Measurements from ENCODE around the gene FAR2. TPM values are rescaled to one million over a fixed set of nuclear protein-coding genes. Genes with fewer than 3 reads are reported as not detected.
"Not testable (repeated sequence)": the region's sequence is repeated elsewhere in the genome, so short reads cannot be mapped to it uniquely, and the experiment has no call there.

FAR2 gene
- total and polyA plus RNA-seq, 5 experiments from 2014 or later: 0.26 to 0.93 (median 0.60) TPM; not detected in 1

DNA sequence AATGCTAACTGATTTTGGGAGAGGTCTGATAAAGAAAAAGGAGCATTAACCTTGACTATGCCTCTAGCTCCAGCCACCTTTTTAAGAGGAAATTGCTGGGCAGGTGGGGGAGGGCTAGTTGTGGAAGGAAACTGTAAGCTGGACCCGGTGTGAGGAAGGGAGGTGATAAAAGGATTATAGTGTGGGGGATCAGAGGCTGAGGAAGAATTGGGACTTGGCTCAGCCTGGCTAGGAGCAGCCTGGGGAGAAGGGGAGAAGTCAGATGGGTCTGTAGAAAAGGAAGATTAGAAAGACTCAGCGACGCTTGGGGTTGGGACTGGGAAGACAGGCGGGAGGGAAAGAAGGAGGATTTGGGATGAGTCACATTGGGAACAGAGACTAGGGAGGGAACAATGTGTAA, 10.2 kb upstream of the FAR2 start:
- POLR2A ChIA-PET, H3K4me3 Mint-ChIP-seq, DNase-seq, H3K4me1 Mint-ChIP-seq, H3K36me3 Mint-ChIP-seq, ATAC-seq: not testable (repeated sequence)
- Mint-ChIP-seq H3K9me3 (peaks cover 0 to 23% (median 3%) of the 10 kb centered on the region in 9 donors), H3K27ac (peak overlapping the region in 1 of 10 donors; percentile 33), H3K27me3 (peaks cover 0 to 12% (median 3%) of the 10 kb centered on the region in 5 donors)

DNA sequence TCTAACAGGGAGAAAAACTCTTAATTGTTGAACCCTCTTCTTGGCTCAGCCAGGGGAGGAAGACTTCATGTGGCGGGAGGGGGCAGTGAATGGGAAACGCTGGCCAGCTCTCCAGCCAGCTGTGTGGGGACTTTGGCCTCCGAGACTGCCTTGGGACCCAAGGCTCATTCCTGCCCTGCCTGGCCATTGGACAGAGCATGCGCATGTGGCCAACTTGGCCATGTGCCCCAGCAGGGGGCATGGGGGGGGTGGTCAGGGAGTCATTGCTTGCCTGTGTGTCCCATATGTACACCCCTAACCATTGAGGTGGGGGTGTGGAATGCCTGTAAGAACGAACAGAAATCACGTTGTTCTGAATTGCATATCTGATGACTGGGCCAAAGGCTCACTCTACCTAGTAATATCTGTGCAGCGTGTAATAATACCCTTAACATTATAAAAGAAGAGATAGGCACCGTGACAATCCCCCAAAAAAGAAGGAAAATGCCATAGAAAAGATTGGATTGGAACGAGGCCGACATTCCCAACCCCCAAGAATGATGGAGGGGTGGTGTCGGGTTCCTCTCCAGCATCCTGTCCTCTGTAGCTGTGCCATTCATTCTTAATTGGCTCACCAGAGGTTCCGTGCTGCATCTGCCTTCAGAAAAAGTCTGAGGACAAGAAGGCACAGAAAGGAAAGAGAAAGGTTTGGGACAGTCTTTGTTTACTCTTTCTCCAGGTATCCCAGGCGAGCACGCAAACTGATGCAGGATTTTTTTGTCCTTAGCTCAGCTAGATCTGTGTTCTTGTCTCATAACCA, 3.5 kb upstream of the FAR2 start:
- POLR2A ChIA-PET: no interaction called here
- Mint-ChIP-seq H3K27me3 (peaks cover 2 to 29% (median 10%) of the 10 kb centered on the region in 5 donors), H3K36me3 (peaks cover 0 to 2% (median 0%) of the 10 kb centered on the region in 3 donors), H3K9me3 (peaks cover 0 to 16% (median 0%) of the 10 kb centered on the region in 9 donors), H3K27ac (no peak overlapping the region), H3K4me1 (peaks cover 7 to 18% (median 12%) of the 10 kb centered on the region in 4 donors), H3K4me3 (no peak overlapping the region)
- ATAC-seq (no peak), DNase-seq (no peak)

DNA sequence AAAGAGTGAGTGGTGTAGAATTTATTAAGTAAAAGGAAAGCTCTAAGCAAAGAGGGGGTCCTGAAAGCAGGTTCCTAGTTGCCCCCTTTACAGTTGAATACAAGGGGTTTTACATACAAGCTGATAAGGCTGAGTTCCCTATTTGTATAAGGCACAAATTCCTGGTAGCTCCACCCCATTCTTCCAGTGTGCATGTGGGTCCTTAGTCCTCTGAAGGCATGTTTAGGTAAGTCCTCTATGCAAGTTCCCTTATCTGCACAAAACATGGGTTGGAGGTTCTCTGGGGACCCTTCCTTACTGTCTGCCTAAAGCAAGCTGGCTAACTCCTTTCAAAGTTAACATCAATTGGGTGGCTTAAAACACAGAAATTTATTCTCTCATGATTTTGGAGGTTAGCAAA, 2.9 kb upstream of the FAR2 start:
- Mint-ChIP-seq H3K27me3 (peaks cover 2 to 34% (median 10%) of the 10 kb centered on the region in 5 donors), H3K36me3 (peaks cover 0 to 2% (median 0%) of the 10 kb centered on the region in 3 donors), H3K9me3 (peaks cover 0 to 11% (median 0%) of the 10 kb centered on the region in 9 donors), H3K27ac (no peak overlapping the region), H3K4me3 (no peak overlapping the region), H3K4me1 (peaks cover 7 to 20% (median 12%) of the 10 kb centered on the region in 4 donors)
- ATAC-seq (no peak), DNase-seq (no peak)
- POLR2A ChIA-PET: no interaction called here

DNA sequence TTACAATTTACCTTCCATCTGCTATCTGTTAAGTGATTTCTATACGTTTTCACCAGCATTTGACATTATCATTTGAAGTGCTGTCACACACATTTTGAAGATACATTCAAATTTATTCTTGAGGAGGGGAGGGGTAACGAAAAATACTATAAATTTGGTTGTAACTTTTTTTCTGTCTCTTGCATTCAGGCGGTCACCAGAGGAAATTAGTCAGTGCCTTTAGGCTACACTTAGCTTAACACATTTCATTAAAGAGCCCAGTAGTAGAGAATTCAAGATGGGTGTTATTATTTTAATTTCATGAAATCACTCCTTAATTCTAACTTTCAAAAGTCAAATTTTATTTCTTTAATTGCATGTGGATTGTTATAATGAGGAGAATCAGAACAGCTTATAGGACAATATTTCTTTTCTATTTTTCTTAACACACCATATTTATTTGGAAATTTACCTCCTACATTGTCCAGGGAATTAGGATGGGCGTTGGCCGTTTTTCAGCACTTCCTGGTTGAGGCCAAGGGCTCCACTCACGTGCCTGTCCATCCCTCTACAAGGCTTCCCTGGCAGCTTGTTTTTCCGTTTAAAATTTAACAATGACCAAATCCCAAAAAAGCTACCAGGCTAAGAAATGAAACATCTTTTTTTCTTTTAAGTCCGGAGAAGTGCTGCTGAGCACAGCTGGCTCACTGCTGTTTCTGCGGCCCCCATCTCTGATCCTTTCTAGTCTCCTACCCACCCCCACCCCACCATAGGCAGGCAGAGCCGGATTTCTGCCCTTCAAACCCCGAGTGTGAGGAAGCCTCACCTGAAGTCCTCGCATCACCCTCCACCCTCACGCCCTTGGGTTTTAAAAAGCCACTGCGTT, 1.1 kb upstream of the FAR2 start:
- H3K9me3 Mint-ChIP-seq: no peaks in the 10 kb centered on the region
- peak overlapping the region; percentile 81 to 93 (median 90) for H3K4me3 Mint-ChIP-seq
- peaks cover 0 to 2% (median 0%) of the 10 kb centered on the region in 3 donors for H3K36me3 Mint-ChIP-seq
- peaks cover 7 to 33% (median 12%) of the 10 kb centered on the region in 4 donors for H3K4me1 Mint-ChIP-seq
- H3K27me3 Mint-ChIP-seq: peaks cover 2 to 34% (median 10%) of the 10 kb centered on the region in 5 donors
- no peak for DNase-seq
- peak in 1 of 2 donors; percentile 28 for ATAC-seq
- POLR2A ChIA-PET: interaction anchor here (0.9 kb wide), 1 partner anchor 44 kb away, joined by 3 read pairs; no protein-coding TSS in a partner anchor
- H3K27ac Mint-ChIP-seq: peak overlapping the region in 2 of 10 donors; percentile 40 to 53

DNA sequence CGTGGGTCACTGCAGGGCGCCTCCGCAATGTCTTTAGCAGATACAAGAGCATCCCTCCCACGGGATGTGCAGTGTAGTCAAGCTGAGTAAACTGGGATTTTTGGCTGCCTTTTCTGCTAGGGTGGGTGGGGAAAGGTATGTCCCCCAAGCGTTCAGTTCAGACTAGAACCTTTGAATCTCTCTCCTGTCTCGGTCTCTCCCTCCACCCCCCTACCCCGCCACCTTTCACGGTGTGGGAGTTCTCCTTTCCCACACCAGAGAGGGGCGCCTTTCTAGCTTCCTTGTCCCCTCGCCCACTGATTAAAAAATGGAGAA, 525 bp upstream of the FAR2 start:
- peak; percentile 27 to 40 for ATAC-seq
- peak overlapping the region in 4 of 10 donors; percentile 28 to 56 (median 46) for H3K27ac Mint-ChIP-seq
- peak in 1 of 10 donors; percentile 2 for DNase-seq
- POLR2A ChIA-PET: interaction anchor here (0.9 kb wide), 1 partner anchor 45 kb away, joined by 3 read pairs; no protein-coding TSS in a partner anchor
- H3K4me1 Mint-ChIP-seq: peaks cover 10 to 37% (median 13%) of the 10 kb centered on the region in 4 donors
- H3K27me3 Mint-ChIP-seq: peaks cover 2 to 34% (median 10%) of the 10 kb centered on the region in 5 donors
- peak overlapping the region; percentile 81 to 93 (median 90) for H3K4me3 Mint-ChIP-seq
- peaks cover 0 to 2% (median 0%) of the 10 kb centered on the region in 3 donors for H3K36me3 Mint-ChIP-seq
- no peaks in the 10 kb centered on the region for H3K9me3 Mint-ChIP-seq

DNA sequence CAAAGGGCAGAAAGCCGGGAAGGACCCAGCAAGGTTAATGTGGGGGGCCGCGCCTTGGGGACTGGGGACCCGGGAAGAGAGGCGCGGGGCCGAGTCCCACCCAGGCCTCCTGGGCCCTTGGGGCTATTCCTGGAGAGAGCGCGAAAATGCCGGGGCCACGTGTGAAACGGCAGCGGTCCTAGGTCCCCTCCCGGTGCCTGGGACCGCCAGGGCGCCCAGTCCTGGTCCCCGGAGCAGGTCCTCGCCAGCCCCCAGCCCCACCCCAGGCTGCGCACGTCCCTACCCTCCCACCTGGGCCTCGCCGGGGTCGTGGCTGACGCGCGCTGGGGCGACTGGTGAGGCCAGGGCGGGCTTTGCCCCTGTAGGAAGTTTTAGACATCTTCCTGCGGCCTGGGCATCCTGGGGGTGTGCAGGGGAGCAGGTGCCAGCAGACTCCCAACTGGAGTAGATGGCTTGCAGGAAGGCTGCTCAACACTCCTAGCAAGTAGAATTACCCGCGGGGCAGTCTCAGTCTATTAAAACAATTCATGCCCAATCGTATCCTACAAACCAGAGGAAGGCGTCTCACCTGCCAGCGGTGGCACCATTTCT, 708 bp downstream of the FAR2 start:
- Mint-ChIP-seq H3K4me1 (peaks cover 11 to 43% (median 13%) of the 10 kb centered on the region in 4 donors), H3K27ac (no peak overlapping the region), H3K36me3 (peaks cover 0 to 2% (median 0%) of the 10 kb centered on the region in 3 donors), H3K27me3 (peaks cover 2 to 34% (median 10%) of the 10 kb centered on the region in 5 donors), H3K4me3 (peak overlapping the region; percentile 58 to 92 (median 90)), H3K9me3 (no peaks in the 10 kb centered on the region)
- DNase-seq (no peak), ATAC-seq (peak in 1 of 2 donors; percentile 6)
- POLR2A ChIA-PET: no interaction called here

DNA sequence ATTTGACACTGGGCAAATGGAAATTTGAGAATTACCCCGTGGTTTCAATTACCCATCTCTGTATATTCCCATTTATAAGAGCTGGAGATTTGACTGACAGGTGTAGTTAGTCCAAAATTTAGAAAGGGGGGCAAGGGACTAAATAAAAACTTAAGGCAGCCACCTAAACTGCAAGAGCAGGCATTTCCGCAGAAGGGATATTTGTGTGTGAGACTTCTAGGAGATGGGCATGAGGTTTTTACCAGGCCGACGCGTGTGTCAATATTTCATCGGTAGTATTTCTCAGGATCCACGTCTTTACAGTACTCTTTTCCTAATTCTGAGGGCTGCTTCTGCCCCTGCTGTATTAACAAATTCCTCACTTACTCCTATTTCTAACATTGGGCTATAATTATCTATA, 1.4 kb downstream of the FAR2 start:
- POLR2A ChIA-PET: no interaction called here

DNA sequence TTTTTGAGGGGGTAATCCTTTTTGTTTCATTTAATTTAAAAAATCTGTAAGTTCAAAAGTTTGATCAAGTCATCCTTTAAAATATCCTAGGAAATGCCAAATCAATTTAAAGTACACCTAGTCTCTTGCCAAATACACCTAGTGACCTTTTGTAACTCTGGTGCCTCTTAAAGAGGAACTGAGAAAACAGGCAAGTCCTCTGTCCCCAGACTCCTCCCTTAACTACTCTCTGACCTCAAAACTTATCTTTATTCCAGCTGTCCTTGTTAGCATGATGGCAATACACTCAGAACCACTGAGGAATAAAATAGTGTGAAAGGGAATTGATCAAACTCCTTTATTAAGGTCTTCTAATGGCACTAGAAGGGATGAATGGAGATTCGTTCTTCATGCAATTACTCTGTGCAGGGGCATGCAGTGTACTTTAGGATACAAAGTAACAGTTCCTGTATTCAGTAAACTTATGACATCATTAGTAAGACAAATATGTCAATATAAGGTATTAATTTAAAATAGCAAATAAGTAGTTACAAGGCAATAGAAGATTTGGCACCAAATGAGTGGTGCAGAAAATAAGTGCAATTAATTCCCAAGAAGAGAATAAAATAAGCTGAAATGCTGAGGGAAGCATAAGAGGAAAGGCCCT, 3.3 kb downstream of the FAR2 start:
- no peak overlapping the region for H3K27ac Mint-ChIP-seq

More for the DNA sequence above, 1.4 kb downstream of the FAR2 start:
- DNase-seq (no peak), ATAC-seq (no peak)
- no peaks in the 10 kb centered on the region for H3K9me3 Mint-ChIP-seq
- H3K4me1 Mint-ChIP-seq: peaks cover 9 to 47% (median 13%) of the 10 kb centered on the region in 4 donors
- no peaks in the 10 kb centered on the region for H3K36me3 Mint-ChIP-seq
- peak overlapping the region in 9 of 10 donors; percentile 9 to 69 (median 48) for H3K4me3 Mint-ChIP-seq
- H3K27ac Mint-ChIP-seq: no peak overlapping the region
- peaks cover 2 to 34% (median 10%) of the 10 kb centered on the region in 5 donors for H3K27me3 Mint-ChIP-seq

DNA sequence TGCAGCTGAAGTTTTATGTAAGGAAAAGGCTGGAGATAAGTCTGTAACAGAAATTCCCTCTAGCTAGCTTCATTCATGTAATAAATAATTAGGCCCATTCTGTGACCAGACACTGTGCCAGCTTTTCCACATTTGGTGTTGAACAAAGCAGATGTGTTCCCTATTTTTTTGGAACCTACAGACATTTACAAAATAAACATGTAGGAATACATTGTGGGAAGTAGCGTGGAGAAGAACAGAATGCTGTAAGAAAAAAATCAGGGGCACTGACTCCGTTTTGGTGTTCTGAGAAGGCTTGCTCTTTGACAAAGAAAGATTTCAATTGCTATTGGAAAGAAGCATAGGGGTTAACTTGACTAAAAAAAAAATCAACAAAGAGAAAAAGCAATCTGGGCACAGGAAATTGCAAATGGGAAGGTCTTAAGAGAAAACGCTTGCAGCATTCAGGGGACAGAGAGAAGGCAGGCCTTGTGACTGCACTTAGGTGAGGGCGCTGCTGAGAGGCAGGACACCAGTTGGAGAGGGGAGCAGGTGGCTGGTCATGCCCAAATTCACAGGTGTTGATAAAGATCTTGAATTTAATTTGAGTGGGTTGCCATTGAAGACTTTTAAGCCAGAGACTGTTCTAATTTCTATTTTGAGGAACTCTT, 4.0 kb downstream of the FAR2 start:
- Mint-ChIP-seq H3K4me1 (peaks cover 9 to 44% (median 12%) of the 10 kb centered on the region in 4 donors), H3K4me3 (no peak overlapping the region), H3K27me3 (peaks cover 0 to 24% (median 9%) of the 10 kb centered on the region in 5 donors), H3K36me3 (no peaks in the 10 kb centered on the region), H3K9me3 (no peaks in the 10 kb centered on the region), H3K27ac (peak overlapping the region in 2 of 10 donors; percentile 0 to 23)
- POLR2A ChIA-PET: no interaction called here
- ATAC-seq (no peak), DNase-seq (no peak)

More for the DNA sequence above, 3.3 kb downstream of the FAR2 start:
- Mint-ChIP-seq H3K27me3 (peaks cover 2 to 32% (median 10%) of the 10 kb centered on the region in 5 donors), H3K36me3 (no peaks in the 10 kb centered on the region), H3K4me3 (no peak overlapping the region), H3K9me3 (no peaks in the 10 kb centered on the region), H3K4me1 (peaks cover 9 to 47% (median 13%) of the 10 kb centered on the region in 4 donors)
- POLR2A ChIA-PET: no interaction called here
- DNase-seq: no peak
- ATAC-seq: no peak

DNA sequence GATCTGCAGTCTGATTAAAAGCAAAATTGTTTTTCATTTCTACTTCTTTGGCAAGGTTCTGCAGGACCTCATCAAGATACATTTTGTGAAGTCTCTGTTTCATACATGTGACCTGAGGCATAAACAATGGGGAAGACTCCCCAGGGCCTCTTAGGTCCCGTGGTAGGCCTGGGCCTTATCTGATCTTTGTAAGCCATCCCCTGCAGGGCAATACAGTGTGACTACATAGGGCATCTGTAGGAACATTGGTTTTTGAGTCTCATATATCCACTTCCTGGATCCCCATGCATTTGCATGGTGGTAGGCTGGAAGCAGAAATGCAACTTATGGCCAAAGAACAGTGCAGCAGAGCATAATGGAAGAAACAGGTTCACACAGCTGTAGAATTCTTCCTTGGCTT, 6.0 kb downstream of the FAR2 start:
- Mint-ChIP-seq H3K36me3 (peaks cover 0 to 4% (median 0%) of the 10 kb centered on the region in 3 donors), H3K27me3 (peaks cover 0 to 10% (median 0%) of the 10 kb centered on the region in 5 donors), H3K4me3 (no peak overlapping the region), H3K4me1 (peaks cover 7 to 47% (median 9%) of the 10 kb centered on the region in 4 donors), H3K9me3 (peaks cover 0 to 3% (median 0%) of the 10 kb centered on the region in 9 donors), H3K27ac (no peak overlapping the region)
- POLR2A ChIA-PET: no interaction called here
- DNase-seq (no peak), ATAC-seq (no peak)

DNA sequence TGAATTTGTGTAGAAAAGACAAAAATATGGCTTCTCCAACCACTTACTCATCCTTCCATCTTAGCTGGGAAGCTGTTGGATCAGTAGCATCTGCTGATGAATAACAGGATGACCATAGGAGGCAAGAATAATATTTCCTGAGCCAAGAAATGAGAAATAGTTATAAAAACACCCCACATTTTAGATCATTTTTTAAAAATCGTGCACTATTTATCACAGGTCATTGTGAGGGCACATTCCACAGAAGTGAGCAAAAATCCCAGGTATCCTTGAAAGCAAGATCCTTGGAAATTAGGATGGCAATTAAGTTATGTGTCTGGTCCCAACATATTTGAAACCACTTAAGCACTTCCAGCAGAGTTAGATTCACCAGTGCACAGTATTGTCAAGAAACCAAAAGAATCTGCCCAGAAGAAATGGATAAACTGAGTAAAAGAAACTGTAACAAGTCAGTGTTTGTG, 8.4 kb downstream of the FAR2 start:
- no peak overlapping the region for H3K27ac Mint-ChIP-seq
- H3K4me3 Mint-ChIP-seq: no peak overlapping the region
- DNase-seq (no peak), ATAC-seq (no peak)
- H3K9me3 Mint-ChIP-seq: peaks cover 0 to 10% (median 0%) of the 10 kb centered on the region in 9 donors
- no peaks in the 10 kb centered on the region for H3K27me3 Mint-ChIP-seq
- POLR2A ChIA-PET: no interaction called here
- peaks cover 0 to 4% (median 0%) of the 10 kb centered on the region in 3 donors for H3K36me3 Mint-ChIP-seq
- peaks cover 9 to 38% (median 15%) of the 10 kb centered on the region in 4 donors for H3K4me1 Mint-ChIP-seq
